Measurements from ENCODE around the gene SORCS2.

DNA sequence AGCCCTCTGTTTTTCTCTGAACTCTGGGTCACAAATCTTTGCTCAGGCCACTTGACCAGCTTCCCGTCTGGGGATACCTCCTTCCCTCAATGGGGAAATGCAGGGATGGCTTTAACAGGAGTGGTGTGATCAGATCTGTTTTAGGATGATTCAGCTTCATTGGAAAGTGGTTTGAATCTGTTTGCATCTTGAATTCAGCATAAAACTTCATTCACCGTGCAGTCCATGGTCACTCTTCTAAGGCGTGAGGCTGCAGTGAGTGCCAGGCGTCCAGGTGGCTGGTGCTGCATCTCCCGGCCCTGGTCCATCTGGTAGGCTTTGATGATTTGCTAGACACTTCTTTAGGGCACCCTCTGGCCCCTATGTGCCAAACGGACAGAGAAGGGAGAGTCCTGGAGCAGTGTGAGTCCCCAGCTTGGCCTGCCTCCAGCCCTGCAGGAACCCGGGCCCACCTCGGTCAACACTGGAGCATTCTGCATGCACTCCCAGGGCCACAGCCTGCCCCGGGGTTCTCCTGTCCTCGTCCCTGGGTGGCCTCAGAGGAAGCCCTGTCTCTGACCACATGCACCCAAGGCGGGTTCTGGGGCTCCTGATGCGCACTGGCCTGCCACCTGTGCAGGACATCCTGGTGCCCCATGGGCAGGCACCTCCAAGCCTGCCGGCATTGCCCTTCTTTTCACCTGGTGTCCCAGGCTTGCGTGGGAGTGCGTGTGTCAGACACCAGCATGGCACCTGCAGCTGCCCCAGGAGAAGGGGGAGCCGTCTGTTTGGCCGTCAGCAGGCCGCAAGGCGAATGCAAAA, 493.9 kb downstream of the SORCS2 start:
- TF ChIP-seq, protein P1, sequence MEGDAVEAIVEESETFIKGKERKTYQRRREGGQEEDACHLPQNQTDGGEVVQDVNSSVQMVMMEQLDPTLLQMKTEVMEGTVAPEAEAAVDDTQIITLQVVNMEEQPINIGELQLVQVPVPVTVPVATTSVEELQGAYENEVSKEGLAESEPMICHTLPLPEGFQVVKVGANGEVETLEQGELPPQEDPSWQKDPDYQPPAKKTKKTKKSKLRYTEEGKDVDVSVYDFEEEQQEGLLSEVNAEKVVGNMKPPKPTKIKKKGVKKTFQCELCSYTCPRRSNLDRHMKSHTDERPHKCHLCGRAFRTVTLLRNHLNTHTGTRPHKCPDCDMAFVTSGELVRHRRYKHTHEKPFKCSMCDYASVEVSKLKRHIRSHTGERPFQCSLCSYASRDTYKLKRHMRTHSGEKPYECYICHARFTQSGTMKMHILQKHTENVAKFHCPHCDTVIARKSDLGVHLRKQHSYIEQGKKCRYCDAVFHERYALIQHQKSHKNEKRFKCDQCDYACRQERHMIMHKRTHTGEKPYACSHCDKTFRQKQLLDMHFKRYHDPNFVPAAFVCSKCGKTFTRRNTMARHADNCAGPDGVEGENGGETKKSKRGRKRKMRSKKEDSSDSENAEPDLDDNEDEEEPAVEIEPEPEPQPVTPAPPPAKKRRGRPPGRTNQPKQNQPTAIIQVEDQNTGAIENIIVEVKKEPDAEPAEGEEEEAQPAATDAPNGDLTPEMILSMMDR (IDR thresholded peaks at IDR 0.05) = no peak
- TF ChIP-seq EZH2phosphoT487 (IDR thresholded peaks at IDR 0.05) (no peak), EZH2 (IDR thresholded peaks at IDR 0.05) (no peak)

All from neural progenitor cell (in vitro differentiated cells).